GM18526 (cell line): ENCODE results near the gene RBMS3.

Experiments used
- POLR2A ChIP-seq: IDR thresholded peaks from 3 replicates; pipeline ENCODE4 v1.6.1; 2011; ENCODE audit not compliant: insufficient read length; ENCODE audit errors: extremely low read depth

RBMS3 gene

DNA sequence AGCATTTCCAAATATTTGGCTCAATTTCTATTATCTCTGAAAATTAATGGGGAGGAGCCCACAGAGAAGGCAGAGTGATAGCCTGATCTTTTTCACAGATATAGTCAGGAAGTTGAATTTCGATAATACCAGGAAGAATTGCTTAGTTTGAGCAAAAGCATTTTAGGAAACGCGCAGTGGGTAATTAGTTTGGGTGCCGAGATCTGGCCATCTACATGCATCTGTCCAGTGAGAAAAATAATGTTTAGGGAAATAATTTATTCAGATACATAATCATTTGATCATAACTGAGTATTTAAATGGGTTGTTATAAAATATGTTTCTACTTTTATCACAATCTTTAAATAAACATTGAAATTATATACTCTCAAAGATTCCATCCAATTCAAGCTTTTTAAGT lies 653.9 kb downstream of the RBMS3 start:
- TF ChIP-seq POLR2A, result no peak

DNA sequence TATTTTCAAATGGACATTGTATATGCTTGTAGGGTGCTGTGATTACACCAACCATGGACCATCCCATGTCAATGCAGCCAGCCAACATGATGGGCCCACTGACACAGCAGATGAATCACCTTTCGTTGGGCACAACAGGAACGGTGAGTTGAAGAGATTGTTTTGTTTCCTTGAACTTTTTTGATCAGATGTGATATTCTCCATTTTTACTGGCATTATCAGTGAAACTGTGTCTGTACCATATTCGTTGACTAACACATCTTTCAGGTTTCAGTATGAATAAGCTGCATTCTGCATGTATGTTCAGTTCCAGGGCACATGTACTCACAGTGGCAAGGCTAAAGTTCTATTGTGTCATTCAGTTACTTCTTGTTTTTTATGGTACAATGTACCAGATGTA lies 655.2 kb downstream of the RBMS3 start:
- no peak for TF ChIP-seq POLR2A

DNA sequence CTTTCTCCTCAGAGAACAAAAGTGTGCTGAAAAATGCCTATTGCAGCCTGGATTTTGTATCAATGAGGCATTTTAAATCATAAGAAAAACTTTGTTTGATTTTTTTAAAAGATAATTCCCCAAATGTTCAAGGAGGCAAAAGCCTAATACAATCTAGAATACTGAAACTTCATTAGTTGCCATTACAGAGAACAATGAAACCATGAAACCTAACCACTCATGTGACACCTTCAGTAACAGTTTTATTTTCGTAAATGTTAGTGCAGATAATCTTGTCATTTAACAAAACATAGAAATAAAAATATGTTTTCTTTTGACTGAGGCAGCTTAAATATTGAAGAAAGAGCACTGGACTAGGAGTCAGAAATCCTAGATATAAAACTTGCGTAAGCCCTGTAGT lies 655.9 kb downstream of the RBMS3 start:
- no peak for TF ChIP-seq POLR2A

DNA sequence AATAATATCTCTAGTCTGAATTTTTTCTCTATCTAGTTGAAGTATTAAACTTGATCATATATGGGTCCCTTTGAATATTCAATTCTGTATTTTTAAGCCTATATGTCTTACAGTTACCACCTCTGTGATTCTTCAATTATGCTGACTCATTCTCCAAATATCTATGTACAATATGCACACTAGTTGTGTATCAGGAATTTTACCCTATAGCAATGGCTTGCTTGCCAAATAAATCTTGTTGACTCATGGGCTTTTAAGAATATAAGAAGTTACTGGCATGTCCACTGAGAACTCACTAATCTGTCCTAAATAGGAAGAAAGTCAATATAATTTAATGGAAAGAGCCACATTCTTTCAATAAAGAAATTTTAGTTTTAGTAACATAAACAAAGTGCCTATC lies 656.3 kb downstream of the RBMS3 start:
- no peak for TF ChIP-seq POLR2A

DNA sequence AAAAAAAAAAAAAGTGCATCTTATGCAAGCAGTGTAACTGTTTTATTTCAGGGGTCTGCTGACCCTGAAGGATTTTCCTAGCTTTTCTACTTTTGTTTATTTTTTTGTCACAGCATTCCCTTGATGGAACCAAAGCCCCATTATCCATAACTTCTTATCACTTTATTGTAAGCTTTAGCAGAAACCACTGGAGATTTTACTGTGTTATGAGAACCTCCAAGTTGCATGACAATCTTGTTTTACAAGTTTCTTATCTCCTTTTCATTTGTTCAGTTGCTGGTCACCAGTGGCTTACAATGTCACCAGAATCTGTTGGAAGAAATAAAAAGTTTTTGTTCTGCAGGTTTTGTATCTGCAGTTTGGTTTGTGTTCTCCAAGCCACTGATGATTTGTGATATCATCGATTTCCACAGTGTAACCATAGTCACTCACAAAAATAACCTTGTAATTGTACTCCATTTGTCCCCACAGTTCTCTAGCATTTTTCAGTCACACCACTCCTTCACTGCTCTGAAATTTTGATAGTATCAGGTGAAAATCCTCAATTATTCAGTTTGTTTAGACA lies 660.0 kb downstream of the RBMS3 start:
- TF ChIP-seq POLR2A, result no peak

DNA sequence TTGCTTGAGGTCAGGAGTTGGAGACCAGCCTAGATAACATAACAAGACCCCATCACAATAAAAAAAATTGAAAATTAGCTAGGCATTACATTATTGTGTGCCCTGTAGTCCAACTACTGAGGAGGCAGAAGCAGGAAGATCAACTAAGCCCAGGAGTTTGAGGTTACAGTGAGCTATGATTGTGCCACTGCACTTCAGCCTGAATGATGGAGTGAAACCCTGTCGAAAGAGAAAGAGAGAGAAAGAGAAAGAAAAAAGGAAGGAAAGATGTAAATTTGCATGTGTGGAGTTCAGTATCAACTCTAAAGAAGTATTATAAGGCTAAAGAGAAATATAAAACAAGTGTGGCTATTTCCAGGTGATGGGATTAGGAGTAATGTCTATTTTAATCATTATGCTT lies 661.4 kb downstream of the RBMS3 start:
- no peak for TF ChIP-seq POLR2A

DNA sequence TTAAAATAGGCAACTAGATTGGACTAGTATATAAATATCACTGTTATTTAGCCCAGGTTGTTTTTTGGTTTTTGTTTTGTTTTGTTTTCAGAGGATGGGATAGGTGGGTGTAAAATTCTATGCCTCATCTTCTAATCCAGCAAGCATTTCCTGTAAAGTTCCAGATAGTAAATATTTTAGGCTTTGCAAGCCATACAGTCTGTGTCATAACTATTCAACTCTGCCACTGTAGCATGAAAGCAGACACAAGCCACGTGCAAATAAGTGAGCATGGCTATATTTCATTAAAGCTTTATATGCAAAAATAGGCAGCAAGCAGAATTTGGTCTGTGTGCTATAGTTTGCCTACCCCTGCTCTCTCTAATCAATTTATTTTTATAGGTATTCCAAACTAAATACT lies 668.3 kb downstream of the RBMS3 start:
- no peak for TF ChIP-seq POLR2A

DNA sequence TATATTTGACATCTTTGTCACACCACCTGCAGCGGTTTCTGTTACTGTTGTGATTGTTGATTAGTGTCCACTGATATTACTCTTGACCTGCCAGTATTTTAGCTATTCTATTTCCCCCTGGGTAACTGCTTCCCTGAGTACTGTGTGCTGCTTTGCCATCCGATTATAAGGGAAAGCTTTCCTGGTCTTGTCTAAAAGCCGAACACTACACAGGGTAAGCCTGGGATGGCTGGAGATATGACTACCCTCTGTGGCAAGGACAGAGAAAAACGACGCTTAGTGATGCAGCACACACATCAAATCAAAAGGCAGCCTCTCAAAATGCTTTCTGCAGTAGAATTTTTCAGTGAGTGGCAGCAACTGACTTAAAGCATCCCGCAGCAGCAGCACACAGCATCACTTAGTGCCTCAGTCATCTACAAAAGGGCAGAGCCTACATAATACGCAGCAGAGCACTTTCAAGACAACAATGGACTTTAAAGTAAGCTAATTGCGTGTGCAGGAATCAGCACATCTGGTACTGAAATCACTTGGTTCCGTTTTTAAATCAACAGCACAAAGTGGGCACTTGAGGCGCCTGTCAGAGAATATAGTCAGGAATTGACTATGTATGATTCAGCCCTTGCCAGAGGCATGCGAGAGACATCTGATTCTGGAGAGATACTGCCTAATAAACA lies 669.2 kb downstream of the RBMS3 start:
- no peak for TF ChIP-seq POLR2A

DNA sequence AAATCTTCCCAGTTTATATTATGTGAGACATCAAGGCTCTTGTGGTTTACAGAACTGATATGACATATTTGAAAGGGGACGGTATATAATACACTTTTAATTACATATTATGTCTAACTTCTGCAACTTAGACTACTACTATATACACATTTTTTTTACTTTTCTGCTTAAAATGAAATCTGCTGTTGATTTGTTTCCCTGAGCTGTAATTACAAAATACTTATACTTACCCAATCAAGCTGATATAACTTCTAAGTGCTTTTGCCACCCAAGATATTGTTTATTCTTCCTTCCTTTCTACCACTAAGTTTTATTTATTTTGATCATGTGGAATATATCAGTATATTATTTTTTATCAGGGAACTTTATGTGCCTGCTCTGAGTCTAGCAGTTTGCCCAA lies 671.6 kb downstream of the RBMS3 start:
- no peak for TF ChIP-seq POLR2A

DNA sequence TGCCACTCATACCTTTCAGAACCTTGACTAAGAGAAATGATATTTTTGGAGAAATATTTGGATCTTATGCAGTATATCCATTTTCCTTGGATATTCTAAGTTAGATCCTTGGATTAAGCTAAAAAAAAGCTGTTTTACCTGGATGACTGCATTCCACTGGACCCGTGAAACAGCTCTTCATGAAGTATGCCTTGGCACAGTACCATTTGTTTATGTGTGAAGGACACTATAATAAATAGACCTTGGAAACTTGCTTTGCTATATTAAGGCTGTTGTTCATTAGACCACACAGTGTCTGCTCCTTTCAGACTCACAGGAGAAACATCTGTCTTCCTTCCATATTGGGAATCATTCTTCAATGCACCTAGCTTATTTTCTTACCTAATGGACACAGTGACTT lies 674.5 kb downstream of the RBMS3 start:
- no peak for TF ChIP-seq POLR2A

DNA sequence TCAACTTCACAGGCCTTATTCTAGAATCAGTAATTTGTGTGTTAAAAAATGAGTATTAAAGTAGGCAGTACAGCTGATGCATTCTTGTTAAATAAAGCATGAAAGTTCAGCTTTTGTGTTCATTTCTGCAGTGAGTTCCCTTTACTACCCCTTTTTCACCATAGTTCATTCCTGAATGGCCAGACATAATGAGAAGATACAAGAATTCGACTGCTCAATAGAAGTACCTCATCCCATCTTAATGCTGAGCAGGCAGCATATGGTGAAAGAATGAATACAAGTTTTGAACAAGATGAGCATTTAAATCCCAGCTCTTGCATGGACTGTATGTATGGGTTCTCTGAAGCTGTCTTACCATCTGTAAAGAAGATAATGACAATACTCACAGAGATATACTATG lies 677.9 kb downstream of the RBMS3 start:
- no peak for TF ChIP-seq POLR2A

DNA sequence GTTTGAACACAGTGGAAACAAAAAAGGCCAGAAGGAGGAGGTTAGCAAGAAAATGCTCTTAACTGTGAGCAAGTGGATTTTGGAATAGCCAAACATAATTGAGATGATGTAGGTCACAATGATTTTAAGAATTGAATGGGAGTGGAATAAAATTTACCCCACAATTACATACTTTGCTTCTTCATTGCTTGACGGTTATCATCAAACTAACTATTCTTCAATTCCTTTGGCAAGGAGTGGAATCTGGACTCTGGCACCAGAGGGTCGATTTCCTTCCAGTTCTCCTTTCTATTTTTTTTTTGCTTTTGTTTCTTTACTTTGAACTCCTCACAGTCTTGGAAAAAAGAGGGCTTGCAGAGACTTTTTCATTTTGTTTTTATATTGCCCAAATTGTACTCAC lies 691.0 kb downstream of the RBMS3 start:
- no peak for TF ChIP-seq POLR2A

DNA sequence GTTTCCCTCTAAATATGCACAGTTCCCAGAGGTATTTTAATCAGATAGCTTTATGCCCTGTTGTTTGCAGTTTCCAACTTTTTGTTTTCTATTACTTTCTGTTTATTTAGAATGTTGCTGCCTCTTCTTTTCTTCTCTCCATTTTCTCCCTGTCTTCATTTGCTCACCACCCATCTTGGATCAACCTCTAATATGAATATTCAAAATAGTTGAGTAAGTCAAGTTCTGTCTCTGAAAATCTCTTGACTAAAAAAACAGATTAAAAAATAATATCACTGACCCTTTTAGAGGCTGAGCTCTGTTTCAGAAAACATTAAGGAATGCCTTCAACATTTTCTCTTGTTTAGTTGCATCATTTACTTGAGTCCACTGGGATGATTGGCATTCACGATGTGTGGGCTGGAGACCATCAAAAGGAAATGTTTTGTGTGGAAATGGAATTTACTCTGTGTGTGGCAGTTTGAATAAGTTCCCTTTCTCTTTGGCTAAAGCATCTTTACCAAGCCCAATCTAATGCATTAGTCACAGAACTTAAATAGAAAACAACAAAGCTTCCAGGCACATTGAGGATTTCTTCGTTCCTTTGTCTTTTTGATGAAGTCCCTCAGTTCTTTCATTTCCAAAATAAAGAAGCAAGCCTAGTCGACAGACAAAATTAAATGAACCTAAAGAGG lies 691.6 kb downstream of the RBMS3 start:
- TF ChIP-seq POLR2A, result no peak

DNA sequence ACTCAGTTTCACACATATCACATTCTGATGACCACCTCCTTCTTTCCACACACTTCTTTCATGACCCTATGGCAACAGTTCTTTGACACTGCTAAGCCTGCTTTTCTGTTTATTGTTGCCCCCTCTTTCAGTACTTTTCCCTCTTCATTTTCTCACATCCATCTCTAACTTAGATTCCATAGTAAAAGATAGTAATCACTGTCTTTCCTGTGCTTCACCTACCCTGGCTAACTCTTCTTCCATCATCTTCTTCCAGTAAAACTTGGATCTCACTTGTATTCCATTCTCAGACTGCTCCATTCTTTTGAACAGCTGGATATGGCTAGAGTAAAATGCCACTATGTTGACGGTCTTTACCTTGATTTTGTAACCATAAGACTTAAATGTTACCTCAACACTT lies 692.9 kb downstream of the RBMS3 start:
- no peak for TF ChIP-seq POLR2A

DNA sequence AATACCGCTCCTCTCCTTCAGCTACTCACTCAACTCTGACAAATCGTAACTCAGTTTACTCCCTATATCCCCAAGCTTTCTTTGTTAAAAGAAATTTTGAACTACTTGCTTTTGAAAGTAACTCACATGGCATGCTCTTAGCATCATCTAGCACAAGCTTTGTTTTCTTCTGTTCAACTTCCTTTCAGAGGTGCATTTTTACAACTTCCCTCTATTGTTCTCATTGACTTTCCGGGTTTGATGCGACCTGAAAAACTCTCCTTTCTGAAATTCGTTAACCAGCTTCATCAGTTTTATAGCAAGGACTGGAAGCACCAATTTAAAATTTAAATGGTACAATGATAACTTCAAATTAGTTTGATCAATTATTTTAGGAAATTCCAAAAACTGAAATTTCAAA lies 696.0 kb downstream of the RBMS3 start:
- no peak for TF ChIP-seq POLR2A

DNA sequence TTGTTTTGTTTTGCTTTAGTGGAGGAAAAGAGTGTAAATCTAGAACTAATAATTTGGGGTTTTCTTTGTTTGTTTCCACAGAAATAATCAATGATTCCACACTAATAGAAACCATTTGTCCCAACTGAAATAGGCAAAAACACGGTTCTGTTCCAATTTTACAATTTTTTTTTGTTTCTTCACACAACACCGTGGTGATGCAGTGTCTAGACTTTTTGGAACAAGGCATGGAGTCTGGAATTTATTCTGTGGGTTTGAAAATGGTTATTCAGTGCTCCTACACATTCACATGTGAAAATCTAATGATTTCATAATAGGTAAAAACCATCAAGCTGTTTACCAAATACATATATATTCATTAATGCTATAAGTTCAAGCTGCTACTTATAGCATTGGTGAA lies 696.5 kb downstream of the RBMS3 start:
- TF ChIP-seq POLR2A, result no peak

DNA sequence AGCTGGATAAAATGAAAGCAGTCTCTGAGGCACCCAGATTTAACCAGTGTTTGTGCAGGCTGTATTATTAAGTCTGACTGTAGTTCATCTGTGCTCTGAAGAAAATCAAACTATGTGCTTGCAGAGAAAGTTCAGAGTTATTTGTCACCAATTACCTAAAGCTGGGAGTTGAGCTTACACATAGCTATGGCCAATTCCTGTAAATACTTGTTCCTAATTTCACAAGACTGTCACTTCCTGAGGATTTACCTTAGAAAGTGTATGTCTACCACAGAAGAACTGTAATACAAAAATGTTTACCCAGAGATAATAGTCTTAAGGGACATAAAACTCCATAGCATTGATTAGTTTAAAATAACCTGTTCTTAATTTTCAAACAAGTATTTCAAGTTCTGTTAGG lies 697.2 kb downstream of the RBMS3 start:
- no peak for TF ChIP-seq POLR2A
